HepG2 (cell line): Measurements from ENCODE around the gene NECAB2. TPM values are rescaled to one million over a fixed set of nuclear protein-coding genes. Genes with fewer than 3 reads are reported as not detected.

Experiments used
- ASH2L ChIP-seq: fragments of 300-600, 200-600 bp; sonication (generic); IDR thresholded peaks from 2 replicates; pipeline ENCODE4 v1.7.0; 2017; ENCODE audit warnings: low read depth, mild to moderate bottlenecking, moderate library complexity, mixed read lengths, low read length; ENCODE audit not compliant: insufficient read length
- CREB1 ChIP-seq, 2 experiments: fragments of 450-650 bp in 1 of 2; IDR thresholded peaks; 2 replicates each; pipeline ENCODE4 v1.6.1; 2016 to 2017; ENCODE audit warnings: control low read depth in 1 of 2, mild to moderate bottlenecking in 1 of 2, missing compliant biosample characterization in 1 of 2, missing genetic modification characterization in 1 of 2
- MYNN ChIP-seq: sonication (generic); formaldehyde crosslinking; IDR thresholded peaks from 2 replicates; pipeline ENCODE4 v1.4.0; 2020; ENCODE audit warnings: mild to moderate bottlenecking, low read depth, missing genetic modification reagents
- RCOR2 ChIP-seq: IDR thresholded peaks from 2 replicates; pipeline ENCODE4 v1.6.1; 2016; ENCODE audit warnings: missing biosample characterization, missing genetic modification reagents
- SP5 ChIP-seq: IDR thresholded peaks from 2 replicates; pipeline ENCODE4 v1.6.1; 2016; ENCODE audit warnings: low read depth, borderline replicate concordance
- ZFP41 ChIP-seq: sonication (generic); formaldehyde crosslinking; IDR thresholded peaks from 2 replicates; pipeline ENCODE4 v1.4.0; 2020; ENCODE audit warnings: mild to moderate bottlenecking, missing genetic modification reagents, borderline replicate concordance
- ZNF281 ChIP-seq: sonication (generic); formaldehyde crosslinking; IDR thresholded peaks from 2 replicates; pipeline ENCODE4 v1.4.0; 2020; ENCODE audit warnings: missing genetic modification reagents, borderline replicate concordance
- ZNF574 ChIP-seq: sonication (generic); formaldehyde crosslinking; IDR thresholded peaks from 2 replicates; pipeline ENCODE4 v1.4.0; 2020; ENCODE audit warnings: missing genetic modification reagents
- ZNF737 ChIP-seq: sonication (generic); formaldehyde crosslinking; IDR thresholded peaks from 2 replicates; pipeline ENCODE4 v1.5.0; 2020; ENCODE audit warnings: missing genetic modification reagents, mild to moderate bottlenecking, borderline replicate concordance
- polyA plus RNA-seq, 8 experiments: library from polyadenylated mRNA; depleted of rRNA in 3 of 8; stranded (reverse) in 7 of 8; unstranded in 1 of 8; fragments of >200 nt; fragmentation: Illumina TruSeq in 4 of 8; extraction: Trizol in 4 of 8; gene quantifications; 2 replicates each; pipeline versions ENCODE4 v1.2.1 to v1.2.3, GENCODE V29; 2011 to 2016; ENCODE audit warnings: low read depth in 4 of 8, missing spikeins in 1 of 8, mixed read lengths in 1 of 8; ENCODE audit not compliant: insufficient read depth in 1 of 8
- total RNA-seq, 5 experiments: library from RNA; depleted of rRNA; stranded (reverse); fragments of >200 nt; fragmentation: Illumina TruSeq; extraction: Trizol; gene quantifications; 2 replicates each; pipeline ENCODE4 v1.2.3, GENCODE V29; 2016; ENCODE audit warnings: low read depth in 1 of 5
- TF ChIP-seq, protein P1 (sequence below): sonication (generic); formaldehyde crosslinking; IDR thresholded peaks from 2 replicates; pipeline ENCODE4 v1.8.1; 2023; ENCODE audit warnings: mild to moderate bottlenecking, missing genetic modification reagents, borderline replicate concordance
- TF ChIP-seq, protein P2 (sequence below): sonication (generic); formaldehyde crosslinking; IDR thresholded peaks from 2 replicates; pipeline ENCODE4 v1.5.1; 2020; ENCODE audit warnings: missing genetic modification reagents, mild to moderate bottlenecking, borderline replicate concordance
- TF ChIP-seq, protein P3 (sequence below): sonication (generic); formaldehyde crosslinking; IDR thresholded peaks from 2 replicates; pipeline ENCODE4 v1.5.1; 2020; ENCODE audit warnings: mild to moderate bottlenecking, moderate library complexity, missing genetic modification reagents

Gene NECAB2
- total and polyA plus RNA-seq, 2 of the 13 experiments (the other 11 are each of a cell fraction or from before 2014, with no cell fraction given), result 0.21 to 0.49 TPM

- TF ChIP-seq, protein P1, sequence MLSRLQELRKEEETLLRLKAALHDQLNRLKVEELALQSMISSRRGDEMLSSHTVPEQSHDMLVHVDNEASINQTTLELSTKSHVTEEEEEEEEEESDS (CRISPR knock-in tag), result no peak
- TF ChIP-seq, protein P2, sequence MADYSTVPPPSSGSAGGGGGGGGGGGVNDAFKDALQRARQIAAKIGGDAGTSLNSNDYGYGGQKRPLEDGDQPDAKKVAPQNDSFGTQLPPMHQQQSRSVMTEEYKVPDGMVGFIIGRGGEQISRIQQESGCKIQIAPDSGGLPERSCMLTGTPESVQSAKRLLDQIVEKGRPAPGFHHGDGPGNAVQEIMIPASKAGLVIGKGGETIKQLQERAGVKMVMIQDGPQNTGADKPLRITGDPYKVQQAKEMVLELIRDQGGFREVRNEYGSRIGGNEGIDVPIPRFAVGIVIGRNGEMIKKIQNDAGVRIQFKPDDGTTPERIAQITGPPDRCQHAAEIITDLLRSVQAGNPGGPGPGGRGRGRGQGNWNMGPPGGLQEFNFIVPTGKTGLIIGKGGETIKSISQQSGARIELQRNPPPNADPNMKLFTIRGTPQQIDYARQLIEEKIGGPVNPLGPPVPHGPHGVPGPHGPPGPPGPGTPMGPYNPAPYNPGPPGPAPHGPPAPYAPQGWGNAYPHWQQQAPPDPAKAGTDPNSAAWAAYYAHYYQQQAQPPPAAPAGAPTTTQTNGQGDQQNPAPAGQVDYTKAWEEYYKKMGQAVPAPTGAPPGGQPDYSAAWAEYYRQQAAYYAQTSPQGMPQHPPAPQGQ (CRISPR knock-in tag), result no peak
- TF ChIP-seq MYNN (CRISPR knock-in tag) (no peak), CREB1 (IDR thresholded peaks at IDR 0.05) (no peak), CREB1 (CRISPR knock-in tag; IDR thresholded peaks at IDR 0.05) (no peak), ZNF737 (CRISPR knock-in tag) (no peak), ZFP41 (no peak), ASH2L (no peak), RCOR2 (CRISPR knock-in tag) (peak; percentile 70), SP5 (CRISPR knock-in tag) (peak; percentile 54; the same call in 1 of the 2 replicates), ZNF574 (CRISPR knock-in tag) (peak; percentile 32; the same call in 1 of the 2 replicates), ZNF281 (CRISPR knock-in tag) (no peak)
- TF ChIP-seq, protein P3, sequence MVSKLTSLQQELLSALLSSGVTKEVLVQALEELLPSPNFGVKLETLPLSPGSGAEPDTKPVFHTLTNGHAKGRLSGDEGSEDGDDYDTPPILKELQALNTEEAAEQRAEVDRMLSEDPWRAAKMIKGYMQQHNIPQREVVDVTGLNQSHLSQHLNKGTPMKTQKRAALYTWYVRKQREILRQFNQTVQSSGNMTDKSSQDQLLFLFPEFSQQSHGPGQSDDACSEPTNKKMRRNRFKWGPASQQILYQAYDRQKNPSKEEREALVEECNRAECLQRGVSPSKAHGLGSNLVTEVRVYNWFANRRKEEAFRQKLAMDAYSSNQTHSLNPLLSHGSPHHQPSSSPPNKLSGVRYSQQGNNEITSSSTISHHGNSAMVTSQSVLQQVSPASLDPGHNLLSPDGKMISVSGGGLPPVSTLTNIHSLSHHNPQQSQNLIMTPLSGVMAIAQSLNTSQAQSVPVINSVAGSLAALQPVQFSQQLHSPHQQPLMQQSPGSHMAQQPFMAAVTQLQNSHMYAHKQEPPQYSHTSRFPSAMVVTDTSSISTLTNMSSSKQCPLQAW (CRISPR knock-in tag), result no peak; the same call in 1 of the 2 replicates
These were observed 29.8 kb upstream of the NECAB2 start (continued) for GRCh38 chr16:83937922-83938885.
